Lower leg skin (tissue), 4 donors: Measurements from ENCODE around the gene RAPGEF2. TPM values are rescaled to one million over a fixed set of nuclear protein-coding genes. Genes with fewer than 3 reads are reported as not detected.

Experiments used
- DNase-seq, 2 donors: peaks; one replicate each; pipeline ENCODE4 v3.0.0-alpha.2; 2019; ENCODE audit warnings: low spot score in 2 of 2
- H3K4me3 ChIP-seq: fragments of 200-600 bp; sonication (generic); 2 replicates; pipeline ENCODE4 v1.5.1; 2017; ENCODE audit warnings: mild to moderate bottlenecking, low read depth; ENCODE audit not compliant: poor library complexity, severe bottlenecking
- CTCF ChIP-seq, 3 donors: fragments of 450-650 bp; IDR thresholded peaks; one replicate each; pipeline ENCODE4 v1.5.1; 2016; ENCODE audit warnings: antibody characterized with exemption in 3 of 3, mild to moderate bottlenecking in 3 of 3, moderate library complexity in 2 of 3
- POLR2A ChIP-seq, 2 donors: fragments of 450-650 bp; IDR thresholded peaks; one replicate each; pipeline ENCODE4 v1.6.1; 2016 to 2017; ENCODE audit warnings: antibody characterized with exemption in 2 of 2, mild to moderate bottlenecking in 1 of 2, moderate library complexity in 1 of 2
- WGBS, 2 donors: methylation state at CpG; one replicate each; pipeline ENCODE4 v1.1.5; 2018; 5-methylcytosine and 5-hydroxymethylcytosine counted together
- intact Hi-C: fragments of 100-400 bp; cut with DNase I; formaldehyde crosslinking; loops from one replicate; pipeline ENCODE4 v1.15.0; 2023; ENCODE audit warnings: low total_unique reads
- total RNA-seq, 4 donors: library from RNA; depleted of rRNA; stranded (reverse); fragments of >200 nt; gene quantifications; one replicate each; pipeline ENCODE4 v1.1.0, GENCODE V29; 2016

Gene RAPGEF2
- total RNA-seq, 4 donors from 2014 or later = 38.3 to 51.7 (median 40.4) TPM

- intact Hi-C loops = no loop called here
- WGBS, 2 donors = 91 to 96% methylated on average over 4 of the region's 4 CpGs
- TF ChIP-seq CTCF (IDR thresholded peaks at IDR 0.05) (no peak), POLR2A (IDR thresholded peaks at IDR 0.05) (no peak)
- DNase-seq = no peak
- H3K4me3 ChIP-seq = no peak overlapping the region
Observed at GRCh38 chr4:159292137-159292896, 189.4 kb downstream of the RAPGEF2 start.

- no peak overlapping the region for H3K4me3 ChIP-seq
- intact Hi-C loops = no loop called here
- 94 to 96% methylated on average over 9 of the region's 9 CpGs for WGBS, 2 donors
- DNase-seq = no peak
- TF ChIP-seq CTCF (IDR thresholded peaks at IDR 0.05) = no peak
Observed at GRCh38 chr4:159293811-159294515, 191.1 kb downstream of the RAPGEF2 start.

- no peak overlapping the region for H3K4me3 ChIP-seq
- intact Hi-C loops = no loop called here
- no peak for TF ChIP-seq CTCF (IDR thresholded peaks at IDR 0.05)
- TF ChIP-seq POLR2A (IDR thresholded peaks at IDR 0.05) = no peak
- no peak for DNase-seq
Observed at GRCh38 chr4:159296061-159296460, 193.2 kb downstream of the RAPGEF2 start.

DNA sequence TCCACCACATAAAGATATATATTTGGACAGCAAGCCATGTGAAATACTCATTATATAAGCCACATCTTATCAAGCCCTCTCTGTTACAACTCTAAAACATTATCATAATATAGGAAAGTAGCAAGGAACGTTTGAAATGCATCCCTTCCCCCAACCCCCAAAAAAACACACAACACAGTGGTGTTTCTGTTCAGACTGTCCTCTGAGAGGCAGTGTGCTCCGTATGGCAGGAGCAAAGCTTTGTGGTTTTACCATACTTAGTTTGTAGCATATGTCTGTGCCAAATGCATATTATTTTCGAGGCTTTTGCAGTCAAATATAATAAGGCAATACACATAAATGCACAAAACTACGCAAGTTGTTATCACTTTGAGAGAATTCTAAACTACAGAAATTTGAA, 194.2 kb downstream of the RAPGEF2 start:
- intact Hi-C loops = no loop called here
- H3K4me3 ChIP-seq = no peak overlapping the region
- no peak for DNase-seq
- 60 to 71% methylated on average over 4 of the region's 4 CpGs for WGBS, 2 donors
- TF ChIP-seq CTCF (IDR thresholded peaks at IDR 0.05) = no peak
- TF ChIP-seq POLR2A (IDR thresholded peaks at IDR 0.05) = no peak

DNA sequence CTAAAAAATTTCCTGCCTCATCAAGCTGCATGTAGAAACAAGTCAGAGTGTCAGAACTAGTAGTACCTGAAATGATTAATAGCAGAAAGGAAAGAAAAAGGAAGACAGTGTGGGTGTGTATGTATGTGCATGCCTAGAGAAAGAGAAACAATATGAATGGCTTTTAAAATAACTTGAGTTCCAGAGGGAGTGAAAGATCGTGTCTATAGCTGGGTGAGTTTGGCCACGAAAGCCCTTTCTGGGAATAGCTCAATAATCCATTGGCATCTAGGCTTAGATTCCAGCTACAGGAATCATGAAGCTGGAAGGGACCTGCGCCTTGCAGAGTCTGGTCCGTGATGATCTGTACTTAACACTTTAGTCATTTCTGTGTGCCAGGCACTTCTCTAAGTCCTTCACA, 195.6 kb downstream of the RAPGEF2 start:
- TF ChIP-seq POLR2A (IDR thresholded peaks at IDR 0.05) (no peak), CTCF (IDR thresholded peaks at IDR 0.05) (no peak)
- WGBS, 2 donors = 18 to 22% methylated on average over 4 of the region's 4 CpGs
- H3K4me3 ChIP-seq = no peak overlapping the region
- no peak for DNase-seq
- intact Hi-C loops = no loop called here
